ENCODE results near the gene UBAC1. TPM values are rescaled to one million over a fixed set of nuclear protein-coding genes. Genes with fewer than 3 reads are reported as not detected.

The UBAC1 gene
- polyA plus RNA-seq, 1 of the 3 experiments (the other 2 are of a cell fraction) = 67.7 TPM

DNA sequence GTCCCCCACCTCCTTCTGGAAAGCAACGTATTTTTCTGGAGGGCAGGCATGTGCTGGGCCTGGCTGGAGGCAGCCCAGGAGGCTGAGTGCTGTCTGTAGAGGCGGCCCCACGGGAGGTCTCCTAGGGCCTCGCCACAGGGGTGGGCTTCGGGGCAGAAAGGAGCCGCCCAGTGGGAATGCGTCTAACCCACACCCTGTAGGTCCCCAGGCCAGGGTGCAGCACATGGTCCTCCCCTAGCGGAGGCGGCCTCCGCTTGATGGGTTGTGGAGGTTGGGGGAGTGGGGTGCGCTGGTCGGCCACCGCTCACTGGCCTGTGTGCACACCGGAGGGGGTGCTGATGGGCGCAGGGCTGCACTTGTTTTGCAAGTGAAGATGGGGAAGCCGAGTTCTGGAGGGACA lies 48.3 kb upstream of the UBAC1 start:
- Histone ChIP-seq H3K9me2 (no peaks in the 10 kb centered on the region), H3K4me1 (ENCODE audit: control insufficient read depth in 1 of 2, insufficient read depth in 2 of 2, low read depth in 1 of 2, low read length in 1 of 2) (peaks cover 9 to 16% of the 10 kb centered on the region in 2 experiments; a peak in 2 of 4 replicates), H3K4me3 (ENCODE audit: low read depth in 2 of 2, low read length in 1 of 2) (no peak overlapping the region), H3K27ac (ENCODE audit: low read depth in 2 of 2, low read length in 1 of 2) (no peak overlapping the region), H3K79me2 (ENCODE audit: insufficient read depth) (peaks cover 12% of the 10 kb centered on the region; the same call in 1 of the 2 replicates), H3K9ac (no peak overlapping the region), H3K36me3 (replicated peaks in 1 of 2; ENCODE audit: control insufficient read depth in 1 of 2, insufficient read depth in 2 of 2, low read length in 1 of 2) (peaks cover 0 to 11% of the 10 kb centered on the region in 2 experiments), H3F3A (replicated peaks; ENCODE audit: insufficient read depth) (peaks cover 5% of the 10 kb centered on the region), H3K9me3 (no peaks in the 10 kb centered on the region), H4K20me1 (ENCODE audit: insufficient read depth) (peaks cover 16% of the 10 kb centered on the region), H2AFZ (ENCODE audit: low read depth) (no peak overlapping the region), H3K4me2 (no peak overlapping the region), H3K27me3 (ENCODE audit: insufficient read depth) (no peaks in the 10 kb centered on the region)
- POLR2A ChIA-PET = no interaction called here
- CTCF ChIA-PET = no interaction called here
- TF ChIP-seq MEF2A (IDR thresholded peaks at IDR 0.05; ENCODE audit: borderline replicate concordance, low read depth) (no peak), GABPA (IDR thresholded peaks at IDR 0.05; ENCODE audit: low read depth) (no peak), TAF1 (IDR thresholded peaks at IDR 0.05; ENCODE audit: borderline replicate concordance, low read depth, low read length) (no peak), FOXJ3 (CRISPR knock-in tag; IDR thresholded peaks at IDR 0.05) (no peak), TEAD4 (IDR thresholded peaks at IDR 0.05; ENCODE audit: borderline replicate concordance, insufficient read depth) (no peak), RCOR1 (IDR thresholded peaks at IDR 0.05; ENCODE audit: low read length) (no peak)
- TF ChIP-seq, protein P1, sequence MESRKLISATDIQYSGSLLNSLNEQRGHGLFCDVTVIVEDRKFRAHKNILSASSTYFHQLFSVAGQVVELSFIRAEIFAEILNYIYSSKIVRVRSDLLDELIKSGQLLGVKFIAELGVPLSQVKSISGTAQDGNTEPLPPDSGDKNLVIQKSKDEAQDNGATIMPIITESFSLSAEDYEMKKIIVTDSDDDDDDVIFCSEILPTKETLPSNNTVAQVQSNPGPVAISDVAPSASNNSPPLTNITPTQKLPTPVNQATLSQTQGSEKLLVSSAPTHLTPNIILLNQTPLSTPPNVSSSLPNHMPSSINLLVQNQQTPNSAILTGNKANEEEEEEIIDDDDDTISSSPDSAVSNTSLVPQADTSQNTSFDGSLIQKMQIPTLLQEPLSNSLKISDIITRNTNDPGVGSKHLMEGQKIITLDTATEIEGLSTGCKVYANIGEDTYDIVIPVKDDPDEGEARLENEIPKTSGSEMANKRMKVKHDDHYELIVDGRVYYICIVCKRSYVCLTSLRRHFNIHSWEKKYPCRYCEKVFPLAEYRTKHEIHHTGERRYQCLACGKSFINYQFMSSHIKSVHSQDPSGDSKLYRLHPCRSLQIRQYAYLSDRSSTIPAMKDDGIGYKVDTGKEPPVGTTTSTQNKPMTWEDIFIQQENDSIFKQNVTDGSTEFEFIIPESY (IDR thresholded peaks at IDR 0.05; ENCODE audit: borderline replicate concordance, low read depth) = no peak
- TF ChIP-seq, protein P2, sequence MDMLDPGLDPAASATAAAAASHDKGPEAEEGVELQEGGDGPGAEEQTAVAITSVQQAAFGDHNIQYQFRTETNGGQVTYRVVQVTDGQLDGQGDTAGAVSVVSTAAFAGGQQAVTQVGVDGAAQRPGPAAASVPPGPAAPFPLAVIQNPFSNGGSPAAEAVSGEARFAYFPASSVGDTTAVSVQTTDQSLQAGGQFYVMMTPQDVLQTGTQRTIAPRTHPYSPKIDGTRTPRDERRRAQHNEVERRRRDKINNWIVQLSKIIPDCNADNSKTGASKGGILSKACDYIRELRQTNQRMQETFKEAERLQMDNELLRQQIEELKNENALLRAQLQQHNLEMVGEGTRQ (IDR thresholded peaks at IDR 0.05; ENCODE audit: borderline replicate concordance, low read depth, low read length) = no peak
- TF ChIP-seq, protein P3, sequence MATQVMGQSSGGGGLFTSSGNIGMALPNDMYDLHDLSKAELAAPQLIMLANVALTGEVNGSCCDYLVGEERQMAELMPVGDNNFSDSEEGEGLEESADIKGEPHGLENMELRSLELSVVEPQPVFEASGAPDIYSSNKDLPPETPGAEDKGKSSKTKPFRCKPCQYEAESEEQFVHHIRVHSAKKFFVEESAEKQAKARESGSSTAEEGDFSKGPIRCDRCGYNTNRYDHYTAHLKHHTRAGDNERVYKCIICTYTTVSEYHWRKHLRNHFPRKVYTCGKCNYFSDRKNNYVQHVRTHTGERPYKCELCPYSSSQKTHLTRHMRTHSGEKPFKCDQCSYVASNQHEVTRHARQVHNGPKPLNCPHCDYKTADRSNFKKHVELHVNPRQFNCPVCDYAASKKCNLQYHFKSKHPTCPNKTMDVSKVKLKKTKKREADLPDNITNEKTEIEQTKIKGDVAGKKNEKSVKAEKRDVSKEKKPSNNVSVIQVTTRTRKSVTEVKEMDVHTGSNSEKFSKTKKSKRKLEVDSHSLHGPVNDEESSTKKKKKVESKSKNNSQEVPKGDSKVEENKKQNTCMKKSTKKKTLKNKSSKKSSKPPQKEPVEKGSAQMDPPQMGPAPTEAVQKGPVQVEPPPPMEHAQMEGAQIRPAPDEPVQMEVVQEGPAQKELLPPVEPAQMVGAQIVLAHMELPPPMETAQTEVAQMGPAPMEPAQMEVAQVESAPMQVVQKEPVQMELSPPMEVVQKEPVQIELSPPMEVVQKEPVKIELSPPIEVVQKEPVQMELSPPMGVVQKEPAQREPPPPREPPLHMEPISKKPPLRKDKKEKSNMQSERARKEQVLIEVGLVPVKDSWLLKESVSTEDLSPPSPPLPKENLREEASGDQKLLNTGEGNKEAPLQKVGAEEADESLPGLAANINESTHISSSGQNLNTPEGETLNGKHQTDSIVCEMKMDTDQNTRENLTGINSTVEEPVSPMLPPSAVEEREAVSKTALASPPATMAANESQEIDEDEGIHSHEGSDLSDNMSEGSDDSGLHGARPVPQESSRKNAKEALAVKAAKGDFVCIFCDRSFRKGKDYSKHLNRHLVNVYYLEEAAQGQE (IDR thresholded peaks at IDR 0.05; ENCODE audit: low read depth, low read length) = no peak
- TF ChIP-seq, protein P4, sequence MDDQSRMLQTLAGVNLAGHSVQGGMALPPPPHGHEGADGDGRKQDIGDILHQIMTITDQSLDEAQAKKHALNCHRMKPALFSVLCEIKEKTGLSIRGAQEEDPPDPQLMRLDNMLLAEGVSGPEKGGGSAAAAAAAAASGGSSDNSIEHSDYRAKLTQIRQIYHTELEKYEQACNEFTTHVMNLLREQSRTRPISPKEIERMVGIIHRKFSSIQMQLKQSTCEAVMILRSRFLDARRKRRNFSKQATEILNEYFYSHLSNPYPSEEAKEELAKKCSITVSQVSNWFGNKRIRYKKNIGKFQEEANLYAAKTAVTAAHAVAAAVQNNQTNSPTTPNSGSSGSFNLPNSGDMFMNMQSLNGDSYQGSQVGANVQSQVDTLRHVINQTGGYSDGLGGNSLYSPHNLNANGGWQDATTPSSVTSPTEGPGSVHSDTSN (IDR thresholded peaks at IDR 0.05) = no peak
- TF ChIP-seq, protein P5, sequence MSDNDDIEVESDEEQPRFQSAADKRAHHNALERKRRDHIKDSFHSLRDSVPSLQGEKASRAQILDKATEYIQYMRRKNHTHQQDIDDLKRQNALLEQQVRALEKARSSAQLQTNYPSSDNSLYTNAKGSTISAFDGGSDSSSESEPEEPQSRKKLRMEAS (IDR thresholded peaks at IDR 0.05; ENCODE audit: low read depth) = no peak
- TF ChIP-seq, protein P6, sequence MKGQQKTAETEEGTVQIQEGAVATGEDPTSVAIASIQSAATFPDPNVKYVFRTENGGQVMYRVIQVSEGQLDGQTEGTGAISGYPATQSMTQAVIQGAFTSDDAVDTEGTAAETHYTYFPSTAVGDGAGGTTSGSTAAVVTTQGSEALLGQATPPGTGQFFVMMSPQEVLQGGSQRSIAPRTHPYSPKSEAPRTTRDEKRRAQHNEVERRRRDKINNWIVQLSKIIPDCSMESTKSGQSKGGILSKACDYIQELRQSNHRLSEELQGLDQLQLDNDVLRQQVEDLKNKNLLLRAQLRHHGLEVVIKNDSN (IDR thresholded peaks at IDR 0.05; ENCODE audit: borderline replicate concordance, low read depth) = no peak
- 88% methylated on average over 6 of the region's 16 CpGs for WGBS (ENCODE audit: low lambda C conversion rate)
- DNase-seq = no peak

Data from SK-N-SH (cell line).